WTC11 (cell line): ENCODE measurements around the gene GNS.

Experiments
- NFYB ChIP-seq: sonication (generic); formaldehyde crosslinking; conservative IDR thresholded peaks from 2 replicates; pipeline ENCODE4 v1.8.0; 2022; ENCODE audit warnings: low read depth, missing genetic modification reagents
- TCF7 ChIP-seq: sonication (generic); formaldehyde crosslinking; IDR thresholded peaks from 2 replicates; pipeline ENCODE4 v1.8.0; 2022; ENCODE audit warnings: mild to moderate bottlenecking, low read depth, missing genetic modification reagents, moderate library complexity
- TF ChIP-seq, protein P1 (sequence below): fragments of 200-600 bp; IDR thresholded peaks from 2 replicates; pipeline ENCODE4 v1.8.0; 2022; ENCODE audit warnings: antibody characterized with exemption

DNA sequence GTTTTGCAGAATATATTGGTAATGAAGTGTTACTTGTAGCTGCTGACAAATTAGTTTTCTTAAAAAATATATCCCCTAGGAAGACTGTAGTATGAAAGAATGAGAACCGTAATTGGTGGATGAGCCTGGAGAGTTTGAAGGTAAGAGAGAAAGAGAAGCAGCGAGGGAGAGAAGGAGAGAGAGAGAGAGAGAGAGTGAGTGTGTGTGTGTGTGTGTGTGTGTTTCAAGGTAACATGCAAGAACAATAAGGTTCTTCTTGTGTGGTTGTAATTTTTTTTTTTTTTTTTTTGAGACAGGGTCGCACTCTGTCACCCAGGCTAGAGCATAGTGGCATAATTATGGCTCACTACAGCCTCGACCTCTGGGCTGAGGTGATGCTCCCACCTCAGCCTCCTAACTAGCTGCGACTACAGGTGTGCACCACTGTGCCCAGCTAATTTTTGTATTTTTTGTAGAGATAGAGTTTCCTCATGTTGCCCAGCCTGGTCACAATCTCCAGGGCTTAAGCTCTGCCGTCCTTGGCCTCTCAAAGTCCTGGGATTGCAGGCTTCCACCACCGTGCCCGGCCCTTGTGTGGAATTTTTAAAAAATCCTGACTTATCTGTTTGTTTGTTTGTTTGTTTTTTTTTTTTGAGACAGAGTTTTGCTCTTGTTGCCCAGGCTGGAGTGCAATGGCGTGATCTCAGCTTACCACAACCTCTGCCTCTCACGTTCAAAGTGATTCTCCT lies 75.2 kb downstream of the GNS start:
- TF ChIP-seq TCF7 (CRISPR knock-in tag) (no peak), NFYB (CRISPR knock-in tag) (no peak)
- TF ChIP-seq, protein P1, sequence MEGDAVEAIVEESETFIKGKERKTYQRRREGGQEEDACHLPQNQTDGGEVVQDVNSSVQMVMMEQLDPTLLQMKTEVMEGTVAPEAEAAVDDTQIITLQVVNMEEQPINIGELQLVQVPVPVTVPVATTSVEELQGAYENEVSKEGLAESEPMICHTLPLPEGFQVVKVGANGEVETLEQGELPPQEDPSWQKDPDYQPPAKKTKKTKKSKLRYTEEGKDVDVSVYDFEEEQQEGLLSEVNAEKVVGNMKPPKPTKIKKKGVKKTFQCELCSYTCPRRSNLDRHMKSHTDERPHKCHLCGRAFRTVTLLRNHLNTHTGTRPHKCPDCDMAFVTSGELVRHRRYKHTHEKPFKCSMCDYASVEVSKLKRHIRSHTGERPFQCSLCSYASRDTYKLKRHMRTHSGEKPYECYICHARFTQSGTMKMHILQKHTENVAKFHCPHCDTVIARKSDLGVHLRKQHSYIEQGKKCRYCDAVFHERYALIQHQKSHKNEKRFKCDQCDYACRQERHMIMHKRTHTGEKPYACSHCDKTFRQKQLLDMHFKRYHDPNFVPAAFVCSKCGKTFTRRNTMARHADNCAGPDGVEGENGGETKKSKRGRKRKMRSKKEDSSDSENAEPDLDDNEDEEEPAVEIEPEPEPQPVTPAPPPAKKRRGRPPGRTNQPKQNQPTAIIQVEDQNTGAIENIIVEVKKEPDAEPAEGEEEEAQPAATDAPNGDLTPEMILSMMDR = no peak
